DMS114 treated with DMSO at 0.1 percent for 48 hours (cell line): Measurements from ENCODE around the gene PSMG3.
A peak's percentile ranks its signal among the peaks of the same experiment; 100 is the strongest.

Experiments used
- DNase-seq: peaks from one replicate; lab custom pipeline; 2025; ENCODE audit not compliant: unreplicated experiment; lab: John Stamatoyannopoulos, UW

PSMG3 gene

GRCh38 chr7:1559626-1560590 lies 9.9 kb downstream of the PSMG3 start:
- DNase-seq: no peak

GRCh38 chr7:1558841-1559625 lies 10.8 kb downstream of the PSMG3 start:
- no peak for DNase-seq

- DNase-seq: peak; percentile 12
Measured at GRCh38 chr7:1558181-1558811, 11.5 kb downstream of the PSMG3 start.

- no peak for DNase-seq
Measured at GRCh38 chr7:1557771-1558170, 12.1 kb downstream of the PSMG3 start.

GRCh38 chr7:1557006-1557405 lies 12.8 kb downstream of the PSMG3 start:
- DNase-seq: no peak

GRCh38 chr7:1555813-1556543 lies 13.9 kb downstream of the PSMG3 start, which contains the start of gene TMEM184A:
Gene TMEM184A (minus strand): TSS chr7:1556205. CDS start chr7:1555484, 721 bp downstream.
- no peak for DNase-seq

- DNase-seq: no peak
Measured at GRCh38 chr7:1555046-1555812, 14.6 kb downstream of the PSMG3 start.

GRCh38 chr7:1554333-1555045 lies 15.3 kb downstream of the PSMG3 start:
- no peak for DNase-seq

- DNase-seq: no peak
Measured at GRCh38 chr7:1553512-1554210, 16.2 kb downstream of the PSMG3 start.

- DNase-seq: no peak
Measured at GRCh38 chr7:1552200-1552599, 17.6 kb downstream of the PSMG3 start.

- no peak for DNase-seq
Measured at GRCh38 chr7:1550846-1551155, 19.0 kb downstream of the PSMG3 start.

GRCh38 chr7:1550005-1550845 lies 19.6 kb downstream of the PSMG3 start:
- DNase-seq: no peak

- DNase-seq: no peak
Measured at GRCh38 chr7:1549357-1550004, 20.4 kb downstream of the PSMG3 start.

- DNase-seq: no peak
Measured at GRCh38 chr7:1548944-1549343, 20.9 kb downstream of the PSMG3 start.

- DNase-seq: no peak
Measured at GRCh38 chr7:1548438-1548831, 21.4 kb downstream of the PSMG3 start.

GRCh38 chr7:1547777-1548437 lies 21.9 kb downstream of the PSMG3 start:
- no peak for DNase-seq
